CD4-positive, CD25-positive, alpha-beta regulatory T cell (primary cell): ENCODE data around the gene PRICKLE1. TPM values are rescaled to one million over a fixed set of nuclear protein-coding genes. Genes with fewer than 3 reads are reported as not detected.
A peak's percentile ranks its signal among the peaks of the same experiment; 100 is the strongest.

ENCODE experiments used
- ATAC-seq, 2 donors: fragments of 150-1000 bp; cut with Tn5 transposase; one replicate each; pipeline ENCODE4 v1.10.0; 2021; ENCODE audit warnings: low read depth in 2 of 2, moderate number of reproducible peaks in 2 of 2, moderate library complexity in 1 of 2
- DNase-seq, 3 donors: peaks; one replicate each; pipeline versions ENCODE4 v3.0.0 to v3.0.0-alpha.2; 2012 to 2022; ENCODE audit warnings: mixed read lengths in 1 of 3
- H3K27ac ChIP-seq: one replicate; pipeline ENCODE4 v1.7.0; 2013; ENCODE audit warnings: mild to moderate bottlenecking, low read length; ENCODE audit not compliant: insufficient read depth, poor library complexity, severe bottlenecking
- H3K27me3 ChIP-seq: one replicate; pipeline ENCODE4 v1.7.0; 2013; ENCODE audit warnings: low read length; ENCODE audit not compliant: control insufficient read depth, insufficient read depth
- H3K36me3 ChIP-seq: one replicate; pipeline ENCODE4 v1.7.0; 2013; ENCODE audit warnings: mild to moderate bottlenecking, low read length, moderate library complexity; ENCODE audit not compliant: control insufficient read depth, insufficient read depth
- H3K4me1 ChIP-seq: 2 replicates; pipeline ENCODE4 v1.7.0; 2013; ENCODE audit warnings: mild to moderate bottlenecking, low read length; ENCODE audit not compliant: insufficient read depth, control insufficient read depth, poor library complexity, severe bottlenecking
- H3K4me3 ChIP-seq: one replicate; pipeline ENCODE4 v1.7.0; 2013; ENCODE audit warnings: low read depth, mild to moderate bottlenecking, low read length, moderate library complexity
- H3K9me3 ChIP-seq, 2 experiments: 1 replicate in 1 of 2; 2 replicates in 1 of 2; pipeline ENCODE4 v1.7.0; 2013; ENCODE audit warnings: low read length in 2 of 2, mild to moderate bottlenecking in 1 of 2, moderate library complexity in 1 of 2; ENCODE audit not compliant: control insufficient read depth in 2 of 2
- H3K27ac Mint-ChIP-seq, 3 donors: one replicate each; pipeline ENCODE4 v1.8.0; 2020 to 2022; ENCODE audit warnings: mild to moderate bottlenecking in 3 of 3, mixed read lengths in 3 of 3, moderate library complexity in 2 of 3
- H3K27me3 Mint-ChIP-seq: one replicate; pipeline ENCODE4 v1.8.0; 2022; ENCODE audit warnings: mild to moderate bottlenecking, mixed read lengths
- H3K36me3 Mint-ChIP-seq: one replicate; pipeline ENCODE4 v1.8.0; 2020; ENCODE audit warnings: mixed read lengths
- H3K4me1 Mint-ChIP-seq, 4 donors: one replicate each; pipeline ENCODE4 v1.8.0; 2020 to 2022; ENCODE audit warnings: mixed read lengths in 4 of 4, mild to moderate bottlenecking in 1 of 4
- H3K4me3 Mint-ChIP-seq, 4 donors: one replicate each; pipeline ENCODE4 v1.8.0; 2020 to 2022; ENCODE audit warnings: mild to moderate bottlenecking in 4 of 4, mixed read lengths in 4 of 4, moderate library complexity in 3 of 4
- H3K9me3 Mint-ChIP-seq, 7 donors: one replicate each; pipeline ENCODE4 v1.8.0; 2020 to 2022; ENCODE audit warnings: mixed read lengths in 7 of 7, mild to moderate bottlenecking in 3 of 7, moderate library complexity in 2 of 7
- polyA plus RNA-seq, 4 donors: library from polyadenylated mRNA; unstranded; fragments of 300-500 nt; fragmentation: Illumina TruSeq; gene quantifications; one replicate each; pipeline ENCODE4 v1.2.3, GENCODE V29; 2021
- total RNA-seq: library from RNA; stranded (reverse); gene quantifications from one replicate; pipeline ENCODE4 v1.2.3, GENCODE V29; 2022

The PRICKLE1 gene
- total and polyA plus RNA-seq, 5 donors from 2014 or later = 0.05 to 2.2 (median 0.46) TPM; not detected in 1

DNA sequence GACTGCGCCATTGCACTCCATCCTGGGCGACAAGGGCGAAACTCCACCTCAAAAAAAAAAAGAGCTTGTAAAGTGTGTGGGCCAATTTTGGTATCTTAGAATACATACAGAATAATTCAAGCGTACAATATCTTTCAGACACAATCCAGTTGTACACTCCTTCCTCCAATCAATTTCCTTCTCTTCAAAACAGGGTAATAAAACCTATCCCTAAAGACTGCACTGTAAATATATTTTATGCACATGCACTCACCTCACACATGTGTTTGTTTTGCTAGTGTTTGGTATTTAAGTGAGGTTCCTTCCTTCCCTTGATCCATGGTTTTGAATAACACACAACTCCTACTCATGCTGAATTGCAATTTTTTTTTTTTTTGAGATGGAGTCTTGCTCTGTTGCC is 125.9 kb downstream of the PRICKLE1 start:
- Histone ChIP-seq H3K9me3 (no peaks in the 10 kb centered on the region), H3K4me1 (no peaks in the 10 kb centered on the region), H3K36me3 (no peaks in the 10 kb centered on the region), H3K27ac (no peak overlapping the region), H3K27me3 (peaks cover 8% of the 10 kb centered on the region), H3K4me3 (no peak overlapping the region)
- Mint-ChIP-seq H3K36me3 (no peaks in the 10 kb centered on the region), H3K27me3 (peaks cover 4% of the 10 kb centered on the region), H3K27ac (no peak overlapping the region), H3K4me3 (no peak overlapping the region), H3K4me1 (peaks cover 0 to 7% (median 3%) of the 10 kb centered on the region in 4 donors), H3K9me3 (no peaks in the 10 kb centered on the region)
- ATAC-seq (no peak), DNase-seq (no peak)

GRCh38 chr12:42462486-42462885 is 127.1 kb downstream of the PRICKLE1 start:
- H3K4me3 ChIP-seq = no peak overlapping the region
- H3K36me3 ChIP-seq = no peaks in the 10 kb centered on the region
- Mint-ChIP-seq H3K4me3 (no peak overlapping the region), H3K4me1 (peaks cover 0 to 2% (median 0%) of the 10 kb centered on the region in 4 donors), H3K27me3 (no peaks in the 10 kb centered on the region), H3K36me3 (no peaks in the 10 kb centered on the region), H3K27ac (no peak overlapping the region), H3K9me3 (no peaks in the 10 kb centered on the region)
- H3K27me3 ChIP-seq = peaks cover 3% of the 10 kb centered on the region
- no peak for DNase-seq
- no peak overlapping the region for H3K27ac ChIP-seq
- no peaks in the 10 kb centered on the region for H3K4me1 ChIP-seq
- no peaks in the 10 kb centered on the region for H3K9me3 ChIP-seq
- no peak for ATAC-seq

- Mint-ChIP-seq H3K4me3 (no peak overlapping the region), H3K27me3 (no peaks in the 10 kb centered on the region), H3K27ac (no peak overlapping the region), H3K36me3 (no peaks in the 10 kb centered on the region), H3K4me1 (no peaks in the 10 kb centered on the region), H3K9me3 (no peaks in the 10 kb centered on the region)
- H3K9me3 ChIP-seq = no peaks in the 10 kb centered on the region
- no peak overlapping the region for H3K4me3 ChIP-seq
- no peak for ATAC-seq
- no peaks in the 10 kb centered on the region for H3K36me3 ChIP-seq
- no peak overlapping the region for H3K27ac ChIP-seq
- H3K27me3 ChIP-seq = no peaks in the 10 kb centered on the region
- DNase-seq = no peak
- H3K4me1 ChIP-seq = no peaks in the 10 kb centered on the region
Measured at GRCh38 chr12:42459336-42459847, 130.2 kb downstream of the PRICKLE1 start.

DNA sequence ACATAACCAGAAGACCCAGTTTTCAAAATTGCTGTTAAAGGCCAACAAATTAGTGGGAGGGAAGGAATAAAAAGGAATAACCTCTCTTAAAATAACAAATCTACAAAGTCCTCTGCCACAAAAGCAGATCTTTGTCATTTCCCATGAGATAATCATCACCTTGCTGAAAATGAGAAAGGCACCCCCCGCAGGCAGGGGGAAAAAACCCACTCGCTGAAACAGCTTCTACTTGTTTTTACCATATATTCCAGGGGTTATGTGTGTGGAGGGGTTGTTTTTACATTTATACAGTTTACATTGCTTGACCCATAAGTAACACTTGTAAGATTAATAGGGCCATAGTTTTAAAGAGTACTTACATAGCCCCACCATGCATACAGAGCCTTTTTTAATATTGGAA is 131.0 kb downstream of the PRICKLE1 start:
- Histone ChIP-seq H3K27me3 (no peaks in the 10 kb centered on the region), H3K27ac (no peak overlapping the region), H3K4me1 (no peaks in the 10 kb centered on the region), H3K4me3 (no peak overlapping the region), H3K9me3 (no peaks in the 10 kb centered on the region), H3K36me3 (no peaks in the 10 kb centered on the region)
- DNase-seq (no peak), ATAC-seq (no peak)
- Mint-ChIP-seq H3K27me3 (no peaks in the 10 kb centered on the region), H3K36me3 (no peaks in the 10 kb centered on the region), H3K27ac (no peak overlapping the region), H3K4me3 (no peak overlapping the region), H3K4me1 (no peaks in the 10 kb centered on the region), H3K9me3 (no peaks in the 10 kb centered on the region)

GRCh38 chr12:42450248-42450647 is 139.3 kb downstream of the PRICKLE1 start:
- no peaks in the 10 kb centered on the region for H3K9me3 Mint-ChIP-seq
- Histone ChIP-seq H3K27me3 (no peaks in the 10 kb centered on the region), H3K9me3 (no peaks in the 10 kb centered on the region), H3K4me3 (no peak overlapping the region), H3K27ac (no peak overlapping the region), H3K36me3 (peaks cover 25% of the 10 kb centered on the region), H3K4me1 (no peaks in the 10 kb centered on the region)
- peak overlapping the region in 2 of 3 donors; percentile 16 to 68 for H3K27ac Mint-ChIP-seq
- H3K36me3 Mint-ChIP-seq = peaks cover 43% of the 10 kb centered on the region
- H3K4me1 Mint-ChIP-seq = no peaks in the 10 kb centered on the region
- H3K27me3 Mint-ChIP-seq = no peaks in the 10 kb centered on the region
- no peak overlapping the region for H3K4me3 Mint-ChIP-seq
- DNase-seq = no peak
- ATAC-seq = no peak

DNA sequence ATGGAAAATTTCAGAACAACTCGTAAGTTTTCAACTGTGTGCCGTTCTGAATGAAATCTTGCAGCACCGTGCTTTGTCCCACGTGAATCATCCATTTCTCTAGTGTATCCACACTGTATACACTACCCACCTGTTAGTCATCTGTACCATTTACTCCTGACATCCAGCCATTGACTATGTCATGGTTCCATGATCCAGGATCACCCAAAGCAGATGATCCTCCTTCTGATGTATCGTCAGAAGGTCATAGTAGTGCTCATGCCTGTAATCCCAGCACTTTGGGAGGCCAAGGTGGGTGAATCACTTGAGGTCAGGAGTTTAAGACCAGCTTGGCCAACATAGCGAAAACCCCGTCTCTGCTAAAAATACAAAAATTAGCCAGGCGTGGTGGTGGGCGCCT is 140.7 kb downstream of the PRICKLE1 start:
- H3K27ac Mint-ChIP-seq = peak overlapping the region in 1 of 3 donors; percentile 72
- no peaks in the 10 kb centered on the region for H3K27me3 ChIP-seq
- H3K9me3 Mint-ChIP-seq = peaks cover 0 to 6% (median 0%) of the 10 kb centered on the region in 7 donors
- H3K36me3 ChIP-seq = peaks cover 39% of the 10 kb centered on the region
- no peak overlapping the region for H3K4me3 Mint-ChIP-seq
- H3K4me1 Mint-ChIP-seq = no peaks in the 10 kb centered on the region
- no peak overlapping the region for H3K27ac ChIP-seq
- peaks cover 57% of the 10 kb centered on the region for H3K36me3 Mint-ChIP-seq
- H3K27me3 Mint-ChIP-seq = no peaks in the 10 kb centered on the region
- peaks cover 2% of the 10 kb centered on the region in 2 experiments for H3K9me3 ChIP-seq
- no peak for ATAC-seq
- H3K4me1 ChIP-seq = no peaks in the 10 kb centered on the region
- no peak overlapping the region for H3K4me3 ChIP-seq
- DNase-seq = no peak

GRCh38 chr12:42447371-42447786 is 142.2 kb downstream of the PRICKLE1 start:
- Histone ChIP-seq H3K9me3 (peaks cover 3 to 4% of the 10 kb centered on the region in 2 experiments), H3K4me1 (no peaks in the 10 kb centered on the region), H3K36me3 (peaks cover 54% of the 10 kb centered on the region), H3K27ac (no peak overlapping the region), H3K4me3 (no peak overlapping the region), H3K27me3 (no peaks in the 10 kb centered on the region)
- Mint-ChIP-seq H3K4me3 (no peak overlapping the region), H3K9me3 (peaks cover 0 to 11% (median 0%) of the 10 kb centered on the region in 7 donors), H3K27me3 (no peaks in the 10 kb centered on the region), H3K36me3 (peaks cover 72% of the 10 kb centered on the region), H3K27ac (no peak overlapping the region), H3K4me1 (no peaks in the 10 kb centered on the region)
- ATAC-seq = no peak
- DNase-seq = no peak

GRCh38 chr12:42446761-42447160 is 142.8 kb downstream of the PRICKLE1 start:
- DNase-seq = no peak
- no peaks in the 10 kb centered on the region for H3K27me3 Mint-ChIP-seq
- no peak overlapping the region for H3K4me3 Mint-ChIP-seq
- H3K9me3 Mint-ChIP-seq = peaks cover 0 to 11% (median 0%) of the 10 kb centered on the region in 7 donors
- H3K9me3 ChIP-seq = peaks cover 3 to 4% of the 10 kb centered on the region in 2 experiments
- no peaks in the 10 kb centered on the region for H3K27me3 ChIP-seq
- ATAC-seq = no peak
- H3K36me3 ChIP-seq = peaks cover 60% of the 10 kb centered on the region
- H3K4me3 ChIP-seq = no peak overlapping the region
- no peak overlapping the region for H3K27ac Mint-ChIP-seq
- no peak overlapping the region for H3K27ac ChIP-seq
- H3K4me1 ChIP-seq = no peaks in the 10 kb centered on the region
- H3K4me1 Mint-ChIP-seq = no peaks in the 10 kb centered on the region
- peaks cover 78% of the 10 kb centered on the region for H3K36me3 Mint-ChIP-seq
